Mesangial cell (primary cell): ENCODE results near the gene NGB. TPM values are rescaled to one million over a fixed set of nuclear protein-coding genes. Genes with fewer than 3 reads are reported as not detected.

Experiments
- total RNA-seq: library from RNA; depleted of rRNA; stranded (reverse); fragments of >200 nt; gene quantifications from 2 replicates; pipeline ENCODE4 v1.2.3, GENCODE V29; 2015

NGB gene, protein sequence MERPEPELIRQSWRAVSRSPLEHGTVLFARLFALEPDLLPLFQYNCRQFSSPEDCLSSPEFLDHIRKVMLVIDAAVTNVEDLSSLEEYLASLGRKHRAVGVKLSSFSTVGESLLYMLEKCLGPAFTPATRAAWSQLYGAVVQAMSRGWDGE
- not detected in 2 replicates for total RNA-seq

GRCh38 chr14:77271113-77271710 is at the start of gene NGB:
Gene NGB, minus strand, starts transcription at chr14:77271206. Its CDS starts 269 bp downstream, at chr14:77270937.

GRCh38 chr14:77320238-77320935 is 49.4 kb upstream of the NGB start, which contains the start of gene POMT2:
Gene POMT2, minus strand, starts transcription at chr14:77320883. Its CDS starts 202 bp downstream, at chr14:77320681.

Other genes with a start within 250 kb of the NGB start
- gene IRF2BPL, start 242.5 kb downstream of the NGB start, total RNA-seq, result 61.4 and 95.6 TPM in 2 replicates
- 8.5 and 10.9 TPM in 2 replicates for gene CIPC, start 172.9 kb downstream of the NGB start, total RNA-seq
- not detected in 2 replicates for gene ZDHHC22, start 129.4 kb downstream of the NGB start, total RNA-seq
- gene TMEM63C, start 89.4 kb downstream of the NGB start, total RNA-seq, result 1.8 TPM in 1 of 2 replicates, not detected in the other
- 13.7 and 15.3 TPM in 2 replicates for gene POMT2, start 49.7 kb upstream of the NGB start, total RNA-seq
- 28.2 and 46.3 TPM in 2 replicates for gene GSTZ1, start 49.8 kb upstream of the NGB start, total RNA-seq
- gene TMED8, start 105.9 kb upstream of the NGB start, total RNA-seq, result 7.1 and 8.8 TPM in 2 replicates
- gene SAMD15, start 106.2 kb upstream of the NGB start, total RNA-seq, result 0.51 and 2.0 TPM in 2 replicates
- gene NOXRED1, start 152.3 kb upstream of the NGB start, total RNA-seq, result 0.25 TPM in 1 of 2 replicates, not detected in the other
- 16.2 and 17.1 TPM in 2 replicates for gene VIPAS39, start 186.4 kb upstream of the NGB start, total RNA-seq
- 63.1 and 149 TPM in 2 replicates for gene AHSA1, start 186.9 kb upstream of the NGB start, total RNA-seq
- gene ISM2, start 227.6 kb upstream of the NGB start, total RNA-seq, result under 0.01 and 2.5 TPM in 2 replicates